HEK293 (cell line): Measurements from ENCODE around the gene PINLYP.
"Not testable (repeated sequence)": the region's sequence is repeated elsewhere in the genome, so short reads cannot be mapped to it uniquely, and the experiment has no call there.

Source experiments
- CTCF ChIA-PET: fragments of 350-600 bp; formaldehyde crosslinking; extraction: SDS; loops from one replicate; lab custom pipeline; 2021; ENCODE audit warnings: antibody characterized with exemption; lab: Yijun Ruan, JAX
- POLR2A ChIA-PET: fragments of 300-600 bp; formaldehyde crosslinking; extraction: SDS; loops from one replicate; lab custom pipeline; 2020; ENCODE audit warnings: antibody characterized with exemption, inconsistent platforms; lab: Yijun Ruan, JAX
- H3K27ac ChIP-seq: fragments of 200-500 bp; sonication (Bioruptor generic); 2 replicates; pipeline ENCODE4 v1.5.1; 2014; ENCODE audit warnings: low read depth, low read length, control low read depth, inconsistent platforms; ENCODE audit errors: extremely low read depth
- H3K36me3 ChIP-seq, 2 experiments: fragments of 200-500 bp in 1 of 2; sonication (Bioruptor generic) in 1 of 2; 1 replicate in 1 of 2; 2 replicates in 1 of 2; pipeline ENCODE4 v1.5.1; 2014 to 2017; ENCODE audit warnings: inconsistent platforms in 2 of 2, low read length in 2 of 2; ENCODE audit not compliant: control insufficient read depth in 2 of 2, insufficient read depth in 1 of 2
- H3K4me1 ChIP-seq: fragments of 200-500 bp; sonication (Bioruptor generic); 2 replicates; pipeline ENCODE4 v1.5.1; 2014; ENCODE audit warnings: mild to moderate bottlenecking, low read length, inconsistent platforms; ENCODE audit not compliant: control insufficient read depth, insufficient read depth
- H3K4me3 ChIP-seq: 2 replicates; pipeline ENCODE4 v1.5.1; 2011; ENCODE audit warnings: low read depth, mild to moderate bottlenecking, control low read depth, low read length, moderate library complexity
- H3K9me3 ChIP-seq: fragments of 200-500 bp; sonication (Bioruptor generic); 2 replicates; pipeline ENCODE4 v1.5.1; 2014; ENCODE audit warnings: low read depth, low read length, inconsistent platforms; ENCODE audit not compliant: control insufficient read depth, insufficient read depth
- BCL6B ChIP-seq: fragments of 450-650 bp; formaldehyde crosslinking; IDR thresholded peaks from 2 replicates; pipeline ENCODE4 v1.5.1; 2017; ENCODE audit warnings: missing biosample characterization, missing genetic modification characterization
- EGR2 ChIP-seq: fragments of 450-650 bp; formaldehyde crosslinking; IDR thresholded peaks from 2 replicates; pipeline ENCODE4 v1.5.1; 2016; ENCODE audit warnings: low read depth, missing biosample characterization, missing genetic modification characterization
- INSM2 ChIP-seq: fragments of 450-650 bp; formaldehyde crosslinking; IDR thresholded peaks from 2 replicates; pipeline ENCODE4 v1.5.1; 2016; ENCODE audit warnings: missing biosample characterization, missing genetic modification characterization
- MZF1 ChIP-seq: fragments of 450-650 bp; formaldehyde crosslinking; IDR thresholded peaks from 2 replicates; pipeline ENCODE4 v1.5.1; 2017; ENCODE audit warnings: missing biosample characterization, missing genetic modification characterization, borderline replicate concordance
- SCRT2 ChIP-seq: fragments of 450-650 bp; formaldehyde crosslinking; IDR thresholded peaks from 2 replicates; pipeline ENCODE4 v1.5.1; 2016; ENCODE audit warnings: missing biosample characterization, missing genetic modification characterization
- ZFHX2 ChIP-seq: fragments of 450-650 bp; formaldehyde crosslinking; conservative IDR thresholded peaks from 2 replicates; pipeline ENCODE4 v1.5.1; 2016; ENCODE audit warnings: missing biosample characterization, missing genetic modification characterization
- ZNF10 ChIP-seq: fragments of 450-650 bp; formaldehyde crosslinking; IDR thresholded peaks from 2 replicates; pipeline ENCODE4 v1.5.1; 2017; ENCODE audit warnings: missing biosample characterization, missing genetic modification characterization
- ZNF121 ChIP-seq: fragments of 450-650 bp; formaldehyde crosslinking; IDR thresholded peaks from 2 replicates; pipeline ENCODE4 v1.5.1; 2016; ENCODE audit warnings: missing biosample characterization, missing genetic modification characterization
- ZNF366 ChIP-seq: fragments of 450-650 bp; formaldehyde crosslinking; conservative IDR thresholded peaks from 2 replicates; pipeline ENCODE4 v1.5.1; 2016; ENCODE audit warnings: missing biosample characterization, missing genetic modification characterization
- ZNF561 ChIP-seq: fragments of 450-650 bp; IDR thresholded peaks from 2 replicates; pipeline ENCODE4 v1.5.1; 2018; ENCODE audit warnings: missing biosample characterization, missing genetic modification characterization, borderline replicate concordance
- ZNF670 ChIP-seq: fragments of 450-650 bp; formaldehyde crosslinking; IDR thresholded peaks from 2 replicates; pipeline ENCODE4 v1.5.1; 2016; ENCODE audit warnings: missing biosample characterization, missing genetic modification characterization, low read depth
- ZNF692 ChIP-seq: fragments of 450-650 bp; formaldehyde crosslinking; IDR thresholded peaks from 2 replicates; pipeline ENCODE4 v1.5.1; 2016; ENCODE audit warnings: missing biosample characterization, missing genetic modification characterization
- TF ChIP-seq, protein P1 (sequence below): fragments of 450-650 bp; formaldehyde crosslinking; IDR thresholded peaks from 2 replicates; pipeline ENCODE4 v1.5.0; 2017; ENCODE audit warnings: missing biosample characterization, missing genetic modification characterization, borderline replicate concordance

Gene PINLYP

DNA sequence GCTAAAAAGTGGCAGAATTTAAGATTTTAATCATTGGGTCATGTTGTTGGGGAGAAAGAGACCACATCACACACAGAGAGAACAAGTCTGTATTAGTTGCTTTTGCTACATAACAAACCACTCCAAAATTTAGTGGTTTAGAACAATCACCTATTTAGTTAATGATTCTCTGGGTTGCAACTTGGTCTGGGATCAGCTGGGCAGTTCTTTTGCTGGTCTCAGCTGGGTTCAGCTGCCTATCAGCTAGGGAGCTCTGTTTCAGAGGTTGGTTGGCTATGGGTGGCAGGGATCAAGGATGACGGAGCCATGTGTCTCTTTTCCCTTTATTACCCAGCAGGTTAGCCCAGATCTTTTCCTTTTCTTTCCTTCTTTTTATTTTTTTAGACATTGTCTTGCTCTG lies 8.9 kb downstream of the PINLYP start (continued):
- TF ChIP-seq, protein P1, sequence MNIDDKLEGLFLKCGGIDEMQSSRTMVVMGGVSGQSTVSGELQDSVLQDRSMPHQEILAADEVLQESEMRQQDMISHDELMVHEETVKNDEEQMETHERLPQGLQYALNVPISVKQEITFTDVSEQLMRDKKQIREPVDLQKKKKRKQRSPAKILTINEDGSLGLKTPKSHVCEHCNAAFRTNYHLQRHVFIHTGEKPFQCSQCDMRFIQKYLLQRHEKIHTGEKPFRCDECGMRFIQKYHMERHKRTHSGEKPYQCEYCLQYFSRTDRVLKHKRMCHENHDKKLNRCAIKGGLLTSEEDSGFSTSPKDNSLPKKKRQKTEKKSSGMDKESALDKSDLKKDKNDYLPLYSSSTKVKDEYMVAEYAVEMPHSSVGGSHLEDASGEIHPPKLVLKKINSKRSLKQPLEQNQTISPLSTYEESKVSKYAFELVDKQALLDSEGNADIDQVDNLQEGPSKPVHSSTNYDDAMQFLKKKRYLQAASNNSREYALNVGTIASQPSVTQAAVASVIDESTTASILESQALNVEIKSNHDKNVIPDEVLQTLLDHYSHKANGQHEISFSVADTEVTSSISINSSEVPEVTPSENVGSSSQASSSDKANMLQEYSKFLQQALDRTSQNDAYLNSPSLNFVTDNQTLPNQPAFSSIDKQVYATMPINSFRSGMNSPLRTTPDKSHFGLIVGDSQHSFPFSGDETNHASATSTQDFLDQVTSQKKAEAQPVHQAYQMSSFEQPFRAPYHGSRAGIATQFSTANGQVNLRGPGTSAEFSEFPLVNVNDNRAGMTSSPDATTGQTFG (tag by site-specific recombination), result no peak
- no peak for TF ChIP-seq MZF1 (tag by site-specific recombination)

DNA sequence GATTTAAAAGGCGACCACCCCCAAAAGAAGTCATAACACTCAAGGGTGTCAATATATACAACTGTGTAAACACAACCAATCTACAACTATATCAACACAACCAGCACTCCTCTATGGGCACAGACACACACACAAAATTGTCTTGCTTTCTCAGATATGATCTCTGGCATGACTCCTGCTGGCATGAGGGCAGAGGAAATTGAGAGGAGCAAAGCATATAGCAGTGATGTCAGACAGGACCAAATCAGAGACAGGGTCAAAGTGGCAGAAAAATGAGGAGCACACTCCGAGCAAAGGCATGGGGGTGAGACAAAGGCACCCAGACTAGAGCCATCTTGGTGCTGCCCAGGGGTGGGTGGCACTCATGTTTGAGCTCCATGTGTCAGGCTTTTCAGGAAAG lies 10.7 kb downstream of the PINLYP start:
- no peak overlapping the region for H3K4me3 ChIP-seq
- H3K36me3 ChIP-seq, result peaks cover 28 to 45% of the 10 kb centered on the region in 2 experiments
- TF ChIP-seq ZNF366 (tag by site-specific recombination) (no peak), ZNF10 (no peak), INSM2 (tag by site-specific recombination) (no peak), BCL6B (tag by site-specific recombination) (no peak), ZNF561 (no peak)
- H3K9me3 ChIP-seq, result no peaks in the 10 kb centered on the region
- POLR2A ChIA-PET, result interaction anchor here (1.6 kb wide), 1 partner anchor 10 kb away, joined by 6 read pairs; the partner anchor contains the start of genes IRGQ and ZNF576
- H3K27ac ChIP-seq, result 0 out of 2 replicates have a peak overlapping the region, but pooled peaks have one; percentile 16
- CTCF ChIA-PET, result interaction anchor here (0.6 to 1.7 kb wide), 4 partner anchors 9 to 182 kb away, joined by 3 to 12 read pairs (median 5); partner anchors contain the start of gene IRGQ
- no peaks in the 10 kb centered on the region for H3K4me1 ChIP-seq

DNA sequence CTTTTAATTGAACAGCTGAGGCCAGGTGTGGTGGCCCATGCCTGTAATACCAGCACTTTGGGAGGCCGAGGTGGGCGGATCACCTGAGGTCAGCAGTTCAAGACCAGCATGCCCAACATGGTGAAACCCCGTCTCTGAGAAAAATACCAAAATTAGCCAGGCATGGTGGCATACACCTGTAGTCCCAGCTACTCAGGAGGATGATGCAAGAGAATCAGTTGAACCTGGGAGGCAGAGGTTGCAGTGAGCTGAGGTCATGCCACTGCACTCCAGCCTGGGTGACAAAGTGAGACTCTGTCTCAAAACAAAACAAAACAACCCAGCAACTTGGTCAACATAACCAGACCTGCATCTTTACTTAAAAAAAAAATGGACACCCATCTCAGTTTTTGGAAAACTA lies 11.4 kb downstream of the PINLYP start:
- H3K4me3 ChIP-seq, H3K9me3 ChIP-seq, H3K4me1 ChIP-seq, H3K27ac ChIP-seq: not testable (repeated sequence)
- POLR2A ChIA-PET, result interaction anchor here (1.0 to 1.6 kb wide), 2 partner anchors 9 to 81 kb away, joined by 3 to 6 read pairs; partner anchors contain the start of genes IRGQ and ZNF576
- CTCF ChIA-PET, result interaction anchor here (0.6 to 1.7 kb wide), 5 partner anchors 8 to 182 kb away, joined by 3 to 12 read pairs (median 5); partner anchors contain the start of gene IRGQ
- peaks cover 31 to 49% of the 10 kb centered on the region in 2 experiments for H3K36me3 ChIP-seq
- TF ChIP-seq ZNF692 (tag by site-specific recombination), result 0 out of 2 replicates have a peak, but pooled peaks have one; percentile 23
- TF ChIP-seq SCRT2, result peak; percentile 84

DNA sequence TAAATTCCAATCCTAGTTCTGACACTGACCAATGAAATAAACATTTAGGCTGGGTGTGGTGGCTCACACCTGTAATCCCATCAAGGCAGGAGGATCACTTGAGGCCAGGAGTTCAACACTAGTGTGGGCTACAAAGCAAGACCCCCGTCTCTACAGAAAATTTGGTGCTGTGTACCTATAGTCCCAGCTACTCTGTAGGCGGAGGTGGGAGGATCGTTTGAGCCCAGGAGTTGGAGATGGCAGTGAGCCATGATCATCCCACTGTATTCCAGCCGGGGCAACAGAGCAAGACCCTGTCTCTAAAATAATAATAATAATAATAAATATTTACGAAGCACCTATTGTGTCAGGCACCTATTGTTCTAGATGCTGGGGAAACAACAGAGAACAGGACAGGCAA lies 13.7 kb downstream of the PINLYP start:
- POLR2A ChIA-PET, result interaction anchor here (1.9 kb wide), 1 partner anchor 79 kb away, joined by 5 read pairs; no protein-coding TSS in a partner anchor
- Histone ChIP-seq H3K27ac (no peak overlapping the region), H3K9me3 (no peaks in the 10 kb centered on the region)
- CTCF ChIA-PET, result interaction anchor here (0.6 to 1.8 kb wide), 4 partner anchors 34 to 987 kb away, joined by 3 to 11 read pairs (median 4); no protein-coding TSS in a partner anchor
- TF ChIP-seq ZNF670 (tag by site-specific recombination) (no peak), EGR2 (peak; percentile 30; the same call in 1 of the 2 replicates), ZFHX2 (tag by site-specific recombination) (peak; percentile 54), ZNF121 (tag by site-specific recombination) (peak; percentile 88)
- TF ChIP-seq, all 188 proteins: peak for 3
- H3K36me3 ChIP-seq, result peaks cover 54 to 68% of the 10 kb centered on the region in 2 experiments
- peaks cover 4% of the 10 kb centered on the region; the same call in 1 of the 2 replicates for H3K4me1 ChIP-seq
- no peak overlapping the region for H3K4me3 ChIP-seq
